HG02981 (cell line): Measurements from ENCODE around the gene ATP8A2.
"Not testable (repeated sequence)": the region's sequence is repeated elsewhere in the genome, so short reads cannot be mapped to it uniquely, and the experiment has no call there.

ENCODE experiments used
- ATAC-seq: cut with Tn5 transposase; IDR thresholded peaks from one replicate; pipeline ENCODE4 v1.9.1; 2021; ENCODE audit warnings: mild to moderate bottlenecking, moderate library complexity; ENCODE audit not compliant: unreplicated experiment

Gene ATP8A2

DNA sequence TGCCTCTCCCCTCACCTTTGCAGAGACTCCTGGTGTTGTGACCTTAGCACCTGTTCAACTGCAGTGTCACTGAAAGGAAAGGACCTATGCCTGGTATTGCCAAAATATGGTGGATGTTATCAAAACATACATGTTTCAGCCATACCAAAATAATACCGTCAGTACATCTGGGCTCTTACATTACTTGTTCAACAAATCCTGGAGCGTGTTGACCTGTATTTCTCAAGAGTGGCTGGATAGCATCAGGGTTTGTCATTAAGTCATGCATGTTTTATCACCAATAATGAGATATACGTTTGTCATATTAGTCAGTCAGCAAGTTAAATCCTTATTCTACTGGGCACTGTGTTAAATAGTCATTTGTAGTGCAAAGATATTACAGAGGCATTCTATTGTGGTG, 389.3 kb downstream of the ATP8A2 start:
- ATAC-seq = no peak

DNA sequence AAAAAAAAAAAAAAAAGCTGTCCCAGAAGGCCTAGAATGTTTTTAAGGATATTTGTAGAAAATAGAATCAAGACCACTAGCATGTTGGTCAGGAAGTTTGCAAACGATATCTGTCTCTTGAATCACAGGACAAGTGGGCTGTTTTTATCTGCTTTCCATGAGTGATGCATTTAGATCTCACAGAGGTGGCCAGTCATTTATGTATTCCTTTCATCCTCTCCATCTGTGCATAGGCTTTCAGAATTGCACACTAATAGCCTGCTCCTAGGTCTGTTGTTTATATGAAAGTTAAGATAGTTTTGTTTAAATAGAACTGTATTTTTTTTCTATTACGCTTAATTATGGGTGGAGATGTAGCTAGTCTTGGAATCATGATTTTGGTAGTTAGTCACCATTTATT, 390.5 kb downstream of the ATP8A2 start:
- no peak for ATAC-seq

GRCh38 chr13:25762795-25763377, 391.1 kb downstream of the ATP8A2 start:
- ATAC-seq = no peak

GRCh38 chr13:25764378-25764777, 392.6 kb downstream of the ATP8A2 start:
- no peak for ATAC-seq

- no peak for ATAC-seq
Observed at GRCh38 chr13:25765266-25765665, 393.5 kb downstream of the ATP8A2 start.

DNA sequence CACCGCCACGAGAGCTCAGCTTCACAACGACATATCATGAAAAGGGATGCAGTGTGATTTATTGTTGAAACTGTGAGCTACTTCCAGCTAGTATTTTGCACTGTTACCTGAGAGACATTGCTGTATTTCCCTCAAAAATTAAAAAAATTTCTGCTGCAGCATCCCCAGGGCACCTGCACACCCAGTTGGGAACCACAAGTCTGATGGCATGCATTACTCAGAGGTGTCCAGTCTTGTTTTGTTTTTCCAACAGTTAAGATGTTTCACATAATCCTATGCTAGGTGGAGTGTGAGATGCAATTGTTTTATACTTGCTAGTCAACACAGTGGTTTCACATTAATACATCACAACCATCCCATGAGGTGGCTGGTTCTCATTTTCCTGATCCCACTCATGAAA, 394.8 kb downstream of the ATP8A2 start:
- ATAC-seq = no peak

DNA sequence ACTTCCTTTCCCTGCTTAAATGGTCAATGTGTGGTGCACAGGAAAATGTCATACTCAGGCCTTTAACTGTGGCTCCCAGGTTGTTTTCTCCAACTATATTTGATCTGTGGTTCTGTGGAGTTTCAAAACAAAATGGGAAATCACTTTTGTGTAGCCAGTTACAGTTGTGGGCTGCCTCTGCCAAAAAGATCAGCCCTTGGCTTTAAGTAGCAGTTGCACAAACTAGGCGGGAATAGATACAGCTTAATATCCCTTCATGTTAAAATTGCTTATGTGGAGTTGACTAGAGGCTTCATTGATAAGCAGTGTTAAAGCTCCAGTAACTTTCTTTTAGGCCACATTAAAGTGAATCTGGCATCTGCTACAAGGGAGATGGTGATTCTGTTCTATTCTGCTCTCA, 395.2 kb downstream of the ATP8A2 start:
- ATAC-seq = no peak

- no peak for ATAC-seq
Observed at GRCh38 chr13:25768376-25768775, 396.6 kb downstream of the ATP8A2 start.

DNA sequence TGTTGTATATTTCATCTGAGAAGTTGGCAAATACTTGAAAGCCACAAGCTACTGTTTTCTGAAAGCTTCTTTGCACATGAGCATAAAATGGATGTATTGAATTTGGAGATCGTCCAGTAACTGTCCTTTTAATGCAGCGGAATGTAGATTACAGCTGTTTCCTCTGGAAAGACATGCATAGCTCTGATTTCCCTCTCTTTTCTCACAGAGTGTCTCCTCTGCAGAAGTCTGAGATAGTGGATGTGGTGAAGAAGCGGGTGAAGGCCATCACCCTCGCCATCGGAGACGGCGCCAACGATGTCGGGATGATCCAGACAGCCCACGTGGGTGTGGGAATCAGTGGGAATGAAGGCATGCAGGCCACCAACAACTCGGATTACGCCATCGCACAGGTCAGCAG, 397.1 kb downstream of the ATP8A2 start:
- ATAC-seq = no peak

- no peak for ATAC-seq
Observed at GRCh38 chr13:25770601-25771000, 398.8 kb downstream of the ATP8A2 start.

DNA sequence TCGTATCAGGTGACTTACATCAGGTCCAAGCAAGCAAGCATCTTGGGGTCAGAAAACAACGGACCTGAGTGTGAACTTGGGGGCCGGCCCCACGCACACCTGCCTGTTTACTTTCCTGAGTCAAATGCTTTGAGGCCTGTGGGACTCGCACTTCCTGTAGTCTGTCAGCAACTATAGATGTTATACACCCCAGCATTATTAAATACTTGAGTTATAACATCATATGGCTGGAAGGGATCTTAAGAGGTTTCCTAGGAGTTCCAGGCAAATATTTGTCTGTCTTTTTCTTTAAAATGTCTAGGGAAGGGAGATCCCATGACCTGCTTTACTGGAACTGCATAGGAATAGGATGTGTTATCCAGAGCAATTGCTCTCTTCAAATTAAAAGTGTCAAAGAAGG, 399.4 kb downstream of the ATP8A2 start:
- ATAC-seq = no peak

DNA sequence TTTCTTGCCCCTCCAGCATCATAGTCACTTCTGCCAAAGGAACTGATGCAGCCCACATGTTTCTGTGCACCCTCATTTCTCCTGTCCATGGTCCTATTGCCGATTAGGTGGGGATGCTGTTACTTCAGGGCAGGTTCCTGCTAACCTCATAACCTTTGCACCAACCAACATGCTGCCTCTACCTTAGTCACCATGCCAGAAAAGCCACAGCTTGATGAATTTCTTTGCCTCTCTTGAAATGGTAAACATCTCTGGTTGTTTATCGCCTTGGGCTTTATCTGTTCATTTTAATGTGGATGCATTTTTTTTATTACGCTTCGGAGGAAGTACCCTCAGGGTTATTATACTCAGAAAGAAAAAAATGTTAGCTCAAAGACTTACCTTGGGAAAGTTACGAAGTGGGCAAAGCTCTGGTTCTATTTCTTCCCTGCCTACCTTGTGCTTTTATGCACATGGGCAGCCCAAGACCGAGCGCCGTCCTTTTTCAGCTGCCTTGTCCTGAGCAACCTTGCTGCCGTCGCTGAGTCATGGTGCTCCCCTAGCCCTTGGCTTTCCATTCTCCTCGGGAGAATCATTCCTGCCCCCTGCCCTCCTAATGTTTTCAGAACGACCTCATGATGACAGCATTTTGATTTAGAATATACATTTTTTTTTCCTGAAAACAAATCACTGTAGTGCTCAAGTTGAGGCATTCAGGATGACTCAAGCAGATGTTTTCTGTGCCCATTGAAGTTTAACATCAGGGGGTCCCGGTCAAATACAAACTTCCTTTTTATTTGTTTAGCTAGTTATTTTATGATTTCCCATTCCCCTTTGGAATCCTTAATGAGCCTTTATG, 400.1 kb downstream of the ATP8A2 start:
- ATAC-seq = no peak

- ATAC-seq = not testable (repeated sequence)
Observed at GRCh38 chr13:25772534-25772933, 400.8 kb downstream of the ATP8A2 start.

- not testable (repeated sequence) for ATAC-seq
Observed at GRCh38 chr13:25774056-25774455, 402.3 kb downstream of the ATP8A2 start.

- no peak for ATAC-seq
Observed at GRCh38 chr13:25775275-25775674, 403.5 kb downstream of the ATP8A2 start.

- ATAC-seq = no peak
Observed at GRCh38 chr13:25775986-25776385, 404.2 kb downstream of the ATP8A2 start.

GRCh38 chr13:25776722-25777121, 404.9 kb downstream of the ATP8A2 start:
- no peak for ATAC-seq

DNA sequence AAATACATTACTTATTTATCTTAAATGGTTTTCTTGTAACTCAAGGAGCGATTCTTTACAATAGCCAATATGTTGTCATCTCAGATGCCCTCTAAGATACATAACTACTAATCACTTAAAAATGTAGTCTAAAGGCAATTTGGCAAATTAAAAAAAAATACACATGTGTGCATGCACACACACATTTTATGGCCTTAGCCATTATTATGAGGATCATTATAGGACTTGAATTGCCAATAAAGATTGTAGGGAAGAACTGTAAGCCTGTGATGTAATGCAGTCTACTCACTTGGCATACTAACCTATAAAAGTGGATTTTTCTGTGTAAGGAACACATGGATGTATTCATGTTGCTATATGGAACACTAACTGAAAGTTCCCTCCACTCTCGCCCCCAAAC, 405.7 kb downstream of the ATP8A2 start:
- no peak for ATAC-seq

DNA sequence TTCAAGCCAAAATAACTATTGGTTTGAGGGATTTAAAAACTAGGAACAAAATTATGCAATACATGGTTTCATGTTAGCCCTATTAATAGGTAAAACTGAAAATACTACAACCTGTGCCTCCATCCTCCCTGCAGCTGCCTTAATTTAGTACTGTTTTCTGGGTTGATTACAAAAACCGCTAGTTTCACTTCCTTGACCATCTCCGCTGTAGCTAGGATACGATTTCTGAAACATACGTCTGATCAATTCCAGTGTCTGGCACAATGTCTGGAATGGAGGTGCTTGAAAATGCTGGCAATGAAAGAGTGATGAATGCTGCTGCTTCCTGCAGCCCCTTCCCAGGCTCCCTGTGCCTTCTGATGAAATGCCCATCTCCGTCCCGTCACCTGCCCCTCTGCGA, 406.6 kb downstream of the ATP8A2 start:
- ATAC-seq = no peak

- ATAC-seq = no peak
Observed at GRCh38 chr13:25778808-25779305, 407.1 kb downstream of the ATP8A2 start.

- ATAC-seq = no peak
Observed at GRCh38 chr13:25783076-25783475, 411.3 kb downstream of the ATP8A2 start.

DNA sequence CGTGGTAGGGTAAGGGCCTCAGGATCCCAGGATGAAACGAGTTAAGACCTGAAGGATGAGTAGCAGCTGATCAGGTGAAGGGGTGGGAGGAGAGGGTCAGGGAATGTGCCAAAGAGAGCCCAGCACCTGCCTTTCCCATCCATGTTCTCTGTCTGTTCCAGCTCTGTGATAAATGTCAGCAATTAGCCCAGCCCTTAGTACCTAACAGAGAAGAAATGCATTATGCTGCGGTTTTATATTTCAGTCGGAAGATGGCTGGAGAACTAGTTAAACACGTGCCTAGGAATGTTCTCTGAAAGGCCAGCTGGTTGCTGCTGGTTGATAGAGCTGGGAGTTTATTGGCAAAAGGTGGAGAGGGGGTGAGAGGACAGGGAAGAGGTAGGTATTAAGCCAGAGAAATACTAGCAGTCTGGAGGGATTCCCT, 411.8 kb downstream of the ATP8A2 start:
- ATAC-seq = no peak
